Measurements from ENCODE around the gene PARP3. TPM values are rescaled to one million over a fixed set of nuclear protein-coding genes. Genes with fewer than 3 reads are reported as not detected.

The PARP3 gene
- total and polyA plus RNA-seq, 10 of the 15 experiments (the other 5 are each of a cell fraction or from before 2014, with no cell fraction given): 2.1 to 31.2 (median 19.5) TPM

GRCh38 chr3:51959651-51960050 is 17.5 kb downstream of the PARP3 start:
- no peak overlapping the region for H2AFZ ChIP-seq (ENCODE audit: control insufficient read depth, low read depth, low read length)
- SMC1A ChIA-PET (ENCODE audit: uncharacterized antibody, unreplicated experiment): no interaction called here
- no peak overlapping the region for H3K4me3 ChIP-seq
- CTCF ChIA-PET: no interaction called here
- TF ChIP-seq JUNB (IDR thresholded peaks at IDR 0.05): no peak
- no peak for TF ChIP-seq MYB (IDR thresholded peaks at IDR 0.05; ENCODE audit: borderline replicate concordance, low read depth, low read length)
- TF ChIP-seq PAX5 (IDR thresholded peaks at IDR 0.05; ENCODE audit: borderline replicate concordance, low read depth, low read length): no peak
- TF ChIP-seq STAT1 (conservative IDR thresholded peaks at IDR 0.05): no peak
- no peak for TF ChIP-seq MXI1 (IDR thresholded peaks at IDR 0.05; ENCODE audit: low read depth, low read length)
- no peak for TF ChIP-seq WRNIP1 (IDR thresholded peaks at IDR 0.05; ENCODE audit: borderline replicate concordance, low read depth, low read length)
- no peak for TF ChIP-seq ZBED1 (IDR thresholded peaks at IDR 0.05; ENCODE audit: borderline replicate concordance)
- H3K27me3 ChIP-seq (replicated peaks in 1 of 2; ENCODE audit: control insufficient read depth in 2 of 2, insufficient read depth in 2 of 2, low read length in 1 of 2): peaks cover 0 to 5% of the 10 kb centered on the region in 2 experiments; a peak in 3 of 4 replicates
- H3K4me2 ChIP-seq (ENCODE audit: control insufficient read depth, insufficient read depth): no peak overlapping the region
- no peak overlapping the region for H3K27ac ChIP-seq (ENCODE audit: control insufficient read depth, insufficient read depth)
- no TSS peak for BruUV-seq (replicated peaks)
- H3K36me3 ChIP-seq (ENCODE audit: control insufficient read depth in 2 of 2, insufficient read depth in 2 of 2, low read length in 1 of 2): no peaks in the 10 kb centered on the region
- POLR2A ChIA-PET: no interaction called here
- DNase-seq (ENCODE audit: low read depth, low spot score) (no peak), FAIRE-seq (no peak), ATAC-seq (no peak)
- no peaks in the 10 kb centered on the region for H3K9me3 ChIP-seq (replicated peaks; ENCODE audit: control insufficient read depth, insufficient read depth, low read length)
- in situ Hi-C loops (cut with MboI): no loop called here
- intact Hi-C loops (cut with micrococcal nuclease; ENCODE audit: unreplicated experiment): no loop called here
- H3K9ac ChIP-seq (ENCODE audit: control insufficient read depth, insufficient read depth, low read length): no peak overlapping the region
- WGBS (ENCODE audit: insufficient coverage, insufficient replicate concordance, low lambda C conversion rate, missing lambda C conversion rate): 77% methylated on average over 7 of the region's 7 CpGs
- no peaks in the 10 kb centered on the region for H4K20me1 ChIP-seq (ENCODE audit: control insufficient read depth, insufficient read depth)
- RAD21 ChIA-PET (ENCODE audit: unreplicated experiment): no interaction called here
- no peaks in the 10 kb centered on the region for H3K79me2 ChIP-seq (ENCODE audit: control insufficient read depth, insufficient read depth, low read length)
- no peaks in the 10 kb centered on the region for H3K4me1 ChIP-seq (ENCODE audit: control insufficient read depth, insufficient read depth, low read length)

GRCh38 chr3:51960386-51960785 is 18.2 kb downstream of the PARP3 start:
- H3K36me3 ChIP-seq (ENCODE audit: control insufficient read depth in 2 of 2, insufficient read depth in 2 of 2, low read length in 1 of 2): no peaks in the 10 kb centered on the region
- H4K20me1 ChIP-seq (ENCODE audit: control insufficient read depth, insufficient read depth): no peaks in the 10 kb centered on the region
- in situ Hi-C loops (cut with MboI) (no loop called here), intact Hi-C loops (cut with micrococcal nuclease; ENCODE audit: unreplicated experiment) (no loop called here)
- H3K9ac ChIP-seq (ENCODE audit: control insufficient read depth, insufficient read depth, low read length): no peak overlapping the region
- ATAC-seq (no peak), DNase-seq (ENCODE audit: low read depth, low spot score) (no peak), FAIRE-seq (no peak)
- H3K9me3 ChIP-seq (replicated peaks; ENCODE audit: control insufficient read depth, insufficient read depth, low read length): no peaks in the 10 kb centered on the region
- H3K4me1 ChIP-seq (ENCODE audit: control insufficient read depth, insufficient read depth, low read length): no peaks in the 10 kb centered on the region
- ChIA-PET POLR2A (no interaction called here), CTCF (no interaction called here), SMC1A (ENCODE audit: uncharacterized antibody, unreplicated experiment) (no interaction called here), RAD21 (ENCODE audit: unreplicated experiment) (interaction anchor here (1.2 kb wide), 1 partner anchor 18 kb away, joined by 3 read pairs; the partner anchor contains the start of gene PARP3)
- peaks cover 0 to 1% of the 10 kb centered on the region in 2 experiments; a peak in 3 of 4 replicates for H3K27me3 ChIP-seq (replicated peaks in 1 of 2; ENCODE audit: control insufficient read depth in 2 of 2, insufficient read depth in 2 of 2, low read length in 1 of 2)
- no TSS peak for BruUV-seq (replicated peaks)
- H3K4me3 ChIP-seq: no peak overlapping the region
- H3K27ac ChIP-seq (ENCODE audit: control insufficient read depth, insufficient read depth): no peak overlapping the region
- H3K4me2 ChIP-seq (ENCODE audit: control insufficient read depth, insufficient read depth): no peak overlapping the region
- WGBS (ENCODE audit: insufficient coverage, insufficient replicate concordance, low lambda C conversion rate, missing lambda C conversion rate): 81% methylated on average over 10 of the region's 10 CpGs
- H2AFZ ChIP-seq (ENCODE audit: control insufficient read depth, low read depth, low read length): no peak overlapping the region
- H3K79me2 ChIP-seq (ENCODE audit: control insufficient read depth, insufficient read depth, low read length): no peaks in the 10 kb centered on the region
- TF ChIP-seq SIN3A (IDR thresholded peaks at IDR 0.05; ENCODE audit: low read depth, low read length) (no peak), MYB (IDR thresholded peaks at IDR 0.05; ENCODE audit: borderline replicate concordance, low read depth, low read length) (no peak), EED (IDR thresholded peaks at IDR 0.05; ENCODE audit: low read depth) (no peak), IRF5 (IDR thresholded peaks at IDR 0.05; ENCODE audit: borderline replicate concordance) (no peak), IKZF1 (conservative IDR thresholded peaks at IDR 0.05) (no peak), RELA (IDR thresholded peaks at IDR 0.05; ENCODE audit: borderline replicate concordance, partially characterized antibody) (no peak)
- TF ChIP-seq, protein P1, sequence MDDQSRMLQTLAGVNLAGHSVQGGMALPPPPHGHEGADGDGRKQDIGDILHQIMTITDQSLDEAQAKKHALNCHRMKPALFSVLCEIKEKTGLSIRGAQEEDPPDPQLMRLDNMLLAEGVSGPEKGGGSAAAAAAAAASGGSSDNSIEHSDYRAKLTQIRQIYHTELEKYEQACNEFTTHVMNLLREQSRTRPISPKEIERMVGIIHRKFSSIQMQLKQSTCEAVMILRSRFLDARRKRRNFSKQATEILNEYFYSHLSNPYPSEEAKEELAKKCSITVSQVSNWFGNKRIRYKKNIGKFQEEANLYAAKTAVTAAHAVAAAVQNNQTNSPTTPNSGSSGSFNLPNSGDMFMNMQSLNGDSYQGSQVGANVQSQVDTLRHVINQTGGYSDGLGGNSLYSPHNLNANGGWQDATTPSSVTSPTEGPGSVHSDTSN (IDR thresholded peaks at IDR 0.05; ENCODE audit: insufficient replicate concordance, low read depth, low read length): no peak
- TF ChIP-seq, protein P2, sequence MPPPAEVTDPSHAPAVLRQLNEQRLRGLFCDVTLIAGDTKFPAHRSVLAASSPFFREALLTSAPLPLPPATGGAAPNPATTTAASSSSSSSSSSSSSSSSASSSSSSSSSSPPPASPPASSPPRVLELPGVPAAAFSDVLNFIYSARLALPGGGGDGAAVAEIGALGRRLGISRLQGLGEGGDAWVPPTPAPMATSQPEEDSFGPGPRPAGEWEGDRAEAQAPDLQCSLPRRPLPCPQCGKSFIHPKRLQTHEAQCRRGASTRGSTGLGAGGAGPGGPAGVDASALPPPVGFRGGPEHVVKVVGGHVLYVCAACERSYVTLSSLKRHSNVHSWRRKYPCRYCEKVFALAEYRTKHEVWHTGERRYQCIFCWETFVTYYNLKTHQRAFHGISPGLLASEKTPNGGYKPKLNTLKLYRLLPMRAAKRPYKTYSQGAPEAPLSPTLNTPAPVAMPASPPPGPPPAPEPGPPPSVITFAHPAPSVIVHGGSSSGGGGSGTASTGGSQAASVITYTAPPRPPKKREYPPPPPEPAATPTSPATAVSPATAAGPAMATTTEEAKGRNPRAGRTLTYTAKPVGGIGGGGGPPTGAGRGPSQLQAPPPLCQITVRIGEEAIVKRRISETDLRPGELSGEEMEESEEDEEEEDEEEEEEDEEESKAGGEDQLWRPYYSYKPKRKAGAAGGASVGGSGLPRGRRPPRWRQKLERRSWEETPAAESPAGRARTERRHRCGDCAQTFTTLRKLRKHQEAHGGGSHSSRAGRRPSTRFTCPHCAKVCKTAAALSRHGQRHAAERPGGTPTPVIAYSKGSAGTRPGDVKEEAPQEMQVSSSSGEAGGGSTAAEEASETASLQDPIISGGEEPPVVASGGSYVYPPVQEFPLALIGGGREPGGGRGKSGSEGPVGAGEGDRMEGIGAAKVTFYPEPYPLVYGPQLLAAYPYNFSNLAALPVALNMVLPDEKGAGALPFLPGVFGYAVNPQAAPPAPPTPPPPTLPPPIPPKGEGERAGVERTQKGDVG (CRISPR knock-in tag; IDR thresholded peaks at IDR 0.05): no peak

Data from GM12878 (cell line).